ENCODE measurements around the gene FBXL15. TPM values are rescaled to one million over a fixed set of nuclear protein-coding genes. Genes with fewer than 3 reads are reported as not detected.

The FBXL15 gene
- total RNA-seq, 3 donors from 2014 or later, result 18.3 to 27.7 (median 20.5) TPM

DNA sequence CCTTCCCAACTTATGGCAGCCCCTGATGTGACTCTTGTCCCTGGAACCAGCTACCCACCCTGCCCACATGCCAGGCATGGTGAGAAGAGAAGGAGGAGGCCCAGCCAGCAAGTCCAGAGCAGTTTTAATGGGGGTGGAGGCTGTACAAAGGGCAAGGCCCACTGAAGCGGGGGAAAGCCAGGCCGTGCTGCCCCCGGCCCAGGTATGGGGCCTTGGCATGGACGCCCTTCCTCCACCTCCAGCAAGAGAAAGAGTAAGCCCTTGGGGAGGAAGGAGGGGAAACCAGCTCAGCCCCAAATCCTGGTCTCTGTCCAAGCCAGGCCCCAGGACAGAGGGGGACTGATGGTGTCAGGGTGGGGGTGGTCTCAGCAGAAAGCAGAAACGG is 18.1 kb upstream of the FBXL15 start:
- Histone ChIP-seq H3K4me1 (ENCODE audit: low read depth) (peaks cover 8% of the 10 kb centered on the region), H3K9me3 (no peaks in the 10 kb centered on the region), H3K36me3 (ENCODE audit: low read depth) (no peaks in the 10 kb centered on the region), H3K4me3 (no peak overlapping the region)
- TF ChIP-seq, protein P1, sequence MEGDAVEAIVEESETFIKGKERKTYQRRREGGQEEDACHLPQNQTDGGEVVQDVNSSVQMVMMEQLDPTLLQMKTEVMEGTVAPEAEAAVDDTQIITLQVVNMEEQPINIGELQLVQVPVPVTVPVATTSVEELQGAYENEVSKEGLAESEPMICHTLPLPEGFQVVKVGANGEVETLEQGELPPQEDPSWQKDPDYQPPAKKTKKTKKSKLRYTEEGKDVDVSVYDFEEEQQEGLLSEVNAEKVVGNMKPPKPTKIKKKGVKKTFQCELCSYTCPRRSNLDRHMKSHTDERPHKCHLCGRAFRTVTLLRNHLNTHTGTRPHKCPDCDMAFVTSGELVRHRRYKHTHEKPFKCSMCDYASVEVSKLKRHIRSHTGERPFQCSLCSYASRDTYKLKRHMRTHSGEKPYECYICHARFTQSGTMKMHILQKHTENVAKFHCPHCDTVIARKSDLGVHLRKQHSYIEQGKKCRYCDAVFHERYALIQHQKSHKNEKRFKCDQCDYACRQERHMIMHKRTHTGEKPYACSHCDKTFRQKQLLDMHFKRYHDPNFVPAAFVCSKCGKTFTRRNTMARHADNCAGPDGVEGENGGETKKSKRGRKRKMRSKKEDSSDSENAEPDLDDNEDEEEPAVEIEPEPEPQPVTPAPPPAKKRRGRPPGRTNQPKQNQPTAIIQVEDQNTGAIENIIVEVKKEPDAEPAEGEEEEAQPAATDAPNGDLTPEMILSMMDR (IDR thresholded peaks at IDR 0.05), result no peak
- DNase-seq, result no peak
- intact Hi-C loops (cut with DNase I, micrococcal nuclease), result no loop called here
- ATAC-seq, result no peak

DNA sequence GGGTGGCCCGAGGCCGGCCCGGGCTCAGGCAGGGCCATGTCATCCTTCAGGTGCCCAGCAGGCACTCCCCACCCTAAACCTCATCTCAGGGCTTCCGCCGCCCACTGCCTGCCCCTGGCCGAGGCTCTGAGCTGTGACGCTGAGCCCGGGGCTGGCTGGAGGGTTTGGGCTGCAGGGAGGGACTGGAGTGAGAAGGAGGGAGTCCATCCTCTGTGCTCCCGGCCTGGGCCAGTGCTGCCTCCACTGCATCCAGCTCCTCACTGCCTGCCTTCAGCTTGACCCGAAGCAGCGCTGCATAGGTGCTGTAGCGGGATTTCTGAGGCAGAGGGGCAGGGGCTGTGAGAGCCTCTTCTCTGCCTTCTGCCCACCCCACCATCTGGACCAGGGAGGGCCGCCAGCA is 17.5 kb upstream of the FBXL15 start:
- DNase-seq (peak in 1 of 3 donors; percentile 33), ATAC-seq (no peak)
- intact Hi-C loops (cut with DNase I, micrococcal nuclease), result no loop called here
- TF ChIP-seq, protein P1 (IDR thresholded peaks at IDR 0.05), result no peak
- no peaks in the 10 kb centered on the region for H3K36me3 ChIP-seq (ENCODE audit: low read depth)
- H3K4me3 ChIP-seq, result no peak overlapping the region
- H3K9me3 ChIP-seq, result no peaks in the 10 kb centered on the region
- H3K4me1 ChIP-seq (ENCODE audit: low read depth), result peaks cover 8% of the 10 kb centered on the region

DNA sequence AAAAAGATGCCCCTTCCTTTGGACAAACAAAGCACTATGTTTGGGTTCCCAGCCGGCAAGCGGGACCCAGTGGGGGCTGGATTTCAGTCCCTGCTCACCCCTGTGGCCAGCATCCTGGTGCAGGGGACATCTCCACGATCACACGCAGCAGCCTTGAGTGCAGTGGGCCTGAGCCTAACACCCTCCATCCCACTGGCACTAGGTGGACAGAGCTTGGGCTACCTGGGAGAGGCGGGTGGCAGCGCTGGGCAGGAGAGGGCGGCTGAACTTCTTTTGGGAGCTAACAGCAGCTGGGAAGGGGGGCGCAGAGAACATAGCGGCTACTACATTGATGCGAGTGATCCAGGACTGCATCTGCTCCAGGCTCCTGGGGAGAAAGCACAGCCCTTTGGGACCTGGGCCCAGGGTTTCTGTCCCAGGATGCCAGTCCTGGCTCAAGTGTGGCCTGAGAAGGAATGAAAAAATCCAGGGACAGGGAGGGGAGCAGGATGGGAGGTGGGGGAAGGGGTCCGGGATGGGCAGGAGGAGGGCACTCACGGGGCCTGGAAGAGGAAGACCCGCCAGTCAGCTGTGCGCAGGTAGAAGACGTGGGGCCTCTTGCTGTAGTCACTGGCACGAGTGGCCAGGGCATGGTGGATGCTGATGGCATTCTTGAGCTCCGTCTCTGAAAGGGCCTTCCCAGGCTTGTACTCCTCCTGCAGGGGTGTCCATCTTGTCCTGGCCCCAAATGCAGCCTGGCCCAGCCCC is 16.1 kb upstream of the FBXL15 start:
- no peaks in the 10 kb centered on the region for H3K36me3 ChIP-seq (ENCODE audit: low read depth)
- intact Hi-C loops (cut with DNase I, micrococcal nuclease), result no loop called here
- no peak overlapping the region for H3K4me3 ChIP-seq
- peaks cover 14% of the 10 kb centered on the region for H3K4me1 ChIP-seq (ENCODE audit: low read depth)
- TF ChIP-seq, protein P1 (IDR thresholded peaks at IDR 0.05), result no peak
- ATAC-seq, result no peak
- peak in 1 of 3 donors; percentile 33 for DNase-seq
- H3K9me3 ChIP-seq, result no peaks in the 10 kb centered on the region

DNA sequence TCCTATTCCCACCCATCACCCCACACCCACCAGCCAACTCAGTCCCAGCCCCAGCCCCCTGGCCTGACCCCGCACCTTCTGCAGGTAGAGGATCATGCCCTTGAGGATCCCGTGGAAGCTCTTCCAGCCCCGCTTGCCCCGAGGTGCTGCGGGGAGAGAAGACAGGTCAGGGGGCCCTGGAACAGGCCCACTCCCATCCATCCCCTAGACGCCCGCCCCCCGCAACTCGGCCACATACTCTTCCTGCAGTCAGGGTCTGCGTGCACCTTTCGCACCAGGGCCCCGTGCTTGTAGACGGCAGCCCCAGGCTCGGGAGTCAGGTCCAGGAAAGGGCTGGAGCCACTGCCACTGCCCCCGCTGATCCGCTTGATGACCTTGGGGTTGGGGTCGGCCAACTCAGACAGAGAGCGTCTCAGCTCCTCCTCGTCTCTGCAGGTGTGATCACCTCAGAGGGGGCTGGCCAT is 15.5 kb upstream of the FBXL15 start:
- Histone ChIP-seq H3K4me1 (ENCODE audit: low read depth) (peaks cover 8% of the 10 kb centered on the region), H3K4me3 (no peak overlapping the region), H3K9me3 (no peaks in the 10 kb centered on the region), H3K36me3 (ENCODE audit: low read depth) (no peaks in the 10 kb centered on the region)
- TF ChIP-seq, protein P1 (IDR thresholded peaks at IDR 0.05), result no peak
- no peak for DNase-seq
- ATAC-seq, result no peak
- intact Hi-C loops (cut with DNase I, micrococcal nuclease), result no loop called here

DNA sequence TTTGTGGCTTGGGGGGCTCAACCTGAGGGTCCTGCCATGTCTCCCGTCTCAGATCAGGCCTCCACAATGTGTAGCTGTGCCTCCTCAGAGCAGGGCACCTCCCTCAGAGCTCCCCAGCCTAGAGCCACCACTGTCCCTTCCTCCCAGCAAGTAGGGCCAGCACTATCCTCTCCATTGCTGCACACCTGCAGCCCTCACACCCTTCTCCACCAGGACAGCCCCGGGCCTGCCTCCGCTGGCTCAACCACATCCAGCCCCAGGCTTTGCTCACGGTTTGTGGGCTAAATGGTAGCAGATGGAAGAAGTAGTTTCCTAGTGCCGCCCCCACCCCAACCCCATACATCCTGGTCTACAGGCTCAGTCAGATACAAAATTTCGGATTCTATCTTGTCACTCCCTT is 15.0 kb upstream of the FBXL15 start:
- no peaks in the 10 kb centered on the region for H3K36me3 ChIP-seq (ENCODE audit: low read depth)
- DNase-seq (no peak), ATAC-seq (no peak)
- no peak overlapping the region for H3K4me3 ChIP-seq
- intact Hi-C loops (cut with DNase I, micrococcal nuclease), result no loop called here
- TF ChIP-seq, protein P1 (IDR thresholded peaks at IDR 0.05), result no peak
- H3K9me3 ChIP-seq, result no peaks in the 10 kb centered on the region
- H3K4me1 ChIP-seq (ENCODE audit: low read depth), result peaks cover 8% of the 10 kb centered on the region
